Ishikawa (cell line): ENCODE results near the gene CRAMP1.

Experiments used
- CEBPB ChIP-seq: IDR thresholded peaks from 2 replicates; pipeline ENCODE4 v1.6.1; 2012
- CREB1 ChIP-seq: IDR thresholded peaks from 2 replicates; pipeline ENCODE4 v1.6.1; 2012; ENCODE audit warnings: low read depth
- EGR1 ChIP-seq: IDR thresholded peaks from 2 replicates; pipeline ENCODE4 v1.6.1; 2012
- EP300 ChIP-seq: IDR thresholded peaks from 2 replicates; pipeline ENCODE4 v1.6.1; 2012; ENCODE audit warnings: borderline replicate concordance
- FOXM1 ChIP-seq: IDR thresholded peaks from 2 replicates; pipeline ENCODE4 v1.6.1; 2012; ENCODE audit warnings: low read depth, borderline replicate concordance
- NFIC ChIP-seq: IDR thresholded peaks from 2 replicates; pipeline ENCODE4 v1.6.1; 2012
- RAD21 ChIP-seq: IDR thresholded peaks from 2 replicates; pipeline ENCODE4 v1.6.1; 2012; ENCODE audit warnings: low read depth
- TAF1 ChIP-seq: IDR thresholded peaks from 2 replicates; pipeline ENCODE4 v1.6.1; 2012; ENCODE audit warnings: low read depth, mild to moderate bottlenecking
- TCF12 ChIP-seq: IDR thresholded peaks from 2 replicates; pipeline ENCODE4 v1.6.1; 2012; ENCODE audit warnings: low read depth
- TEAD4 ChIP-seq: IDR thresholded peaks from 2 replicates; pipeline ENCODE4 v1.6.1; 2012
- YY1 ChIP-seq: IDR thresholded peaks from 2 replicates; pipeline ENCODE4 v1.6.1; 2012; ENCODE audit warnings: low read depth
- ZBTB7A ChIP-seq: IDR thresholded peaks from 2 replicates; pipeline ENCODE4 v1.6.1; 2012; ENCODE audit warnings: low read depth
- TF ChIP-seq, protein P1 (sequence below): IDR thresholded peaks from 2 replicates; pipeline ENCODE4 v1.6.1; 2012
- TF ChIP-seq, protein P2 (sequence below): IDR thresholded peaks from 2 replicates; pipeline ENCODE4 v1.6.1; 2012
- TF ChIP-seq, protein P3 (sequence below): IDR thresholded peaks from 2 replicates; pipeline ENCODE4 v1.6.1; 2012; ENCODE audit warnings: low read depth, mild to moderate bottlenecking

The CRAMP1 gene

GRCh38 chr16:1610071-1610898, 1.9 kb upstream of the CRAMP1 start:
- TF ChIP-seq CREB1 (no peak), YY1 (peak; percentile 69; the same call in 1 of the 2 replicates), ZBTB7A (peak; percentile 81), RAD21 (no peak), EGR1 (peak; percentile 72), EP300 (no peak), TEAD4 (peak; percentile 59), TAF1 (no peak; the same call in 1 of the 2 replicates)
- TF ChIP-seq, protein P1, sequence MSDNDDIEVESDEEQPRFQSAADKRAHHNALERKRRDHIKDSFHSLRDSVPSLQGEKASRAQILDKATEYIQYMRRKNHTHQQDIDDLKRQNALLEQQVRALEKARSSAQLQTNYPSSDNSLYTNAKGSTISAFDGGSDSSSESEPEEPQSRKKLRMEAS: peak; percentile 95
- TF ChIP-seq, protein P2, sequence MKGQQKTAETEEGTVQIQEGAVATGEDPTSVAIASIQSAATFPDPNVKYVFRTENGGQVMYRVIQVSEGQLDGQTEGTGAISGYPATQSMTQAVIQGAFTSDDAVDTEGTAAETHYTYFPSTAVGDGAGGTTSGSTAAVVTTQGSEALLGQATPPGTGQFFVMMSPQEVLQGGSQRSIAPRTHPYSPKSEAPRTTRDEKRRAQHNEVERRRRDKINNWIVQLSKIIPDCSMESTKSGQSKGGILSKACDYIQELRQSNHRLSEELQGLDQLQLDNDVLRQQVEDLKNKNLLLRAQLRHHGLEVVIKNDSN: peak; percentile 57; the same call in 1 of the 2 replicates

- TF ChIP-seq, protein P1: peak; percentile 86
- TF ChIP-seq, protein P2: no peak
Observed at GRCh38 chr16:1610899-1611632, 1.1 kb upstream of the CRAMP1 start.

GRCh38 chr16:1613211-1613622, 1.1 kb downstream of the CRAMP1 start:
- TF ChIP-seq EGR1: no peak
- TF ChIP-seq TEAD4: no peak
- no peak for TF ChIP-seq NFIC
- TF ChIP-seq, protein P3, sequence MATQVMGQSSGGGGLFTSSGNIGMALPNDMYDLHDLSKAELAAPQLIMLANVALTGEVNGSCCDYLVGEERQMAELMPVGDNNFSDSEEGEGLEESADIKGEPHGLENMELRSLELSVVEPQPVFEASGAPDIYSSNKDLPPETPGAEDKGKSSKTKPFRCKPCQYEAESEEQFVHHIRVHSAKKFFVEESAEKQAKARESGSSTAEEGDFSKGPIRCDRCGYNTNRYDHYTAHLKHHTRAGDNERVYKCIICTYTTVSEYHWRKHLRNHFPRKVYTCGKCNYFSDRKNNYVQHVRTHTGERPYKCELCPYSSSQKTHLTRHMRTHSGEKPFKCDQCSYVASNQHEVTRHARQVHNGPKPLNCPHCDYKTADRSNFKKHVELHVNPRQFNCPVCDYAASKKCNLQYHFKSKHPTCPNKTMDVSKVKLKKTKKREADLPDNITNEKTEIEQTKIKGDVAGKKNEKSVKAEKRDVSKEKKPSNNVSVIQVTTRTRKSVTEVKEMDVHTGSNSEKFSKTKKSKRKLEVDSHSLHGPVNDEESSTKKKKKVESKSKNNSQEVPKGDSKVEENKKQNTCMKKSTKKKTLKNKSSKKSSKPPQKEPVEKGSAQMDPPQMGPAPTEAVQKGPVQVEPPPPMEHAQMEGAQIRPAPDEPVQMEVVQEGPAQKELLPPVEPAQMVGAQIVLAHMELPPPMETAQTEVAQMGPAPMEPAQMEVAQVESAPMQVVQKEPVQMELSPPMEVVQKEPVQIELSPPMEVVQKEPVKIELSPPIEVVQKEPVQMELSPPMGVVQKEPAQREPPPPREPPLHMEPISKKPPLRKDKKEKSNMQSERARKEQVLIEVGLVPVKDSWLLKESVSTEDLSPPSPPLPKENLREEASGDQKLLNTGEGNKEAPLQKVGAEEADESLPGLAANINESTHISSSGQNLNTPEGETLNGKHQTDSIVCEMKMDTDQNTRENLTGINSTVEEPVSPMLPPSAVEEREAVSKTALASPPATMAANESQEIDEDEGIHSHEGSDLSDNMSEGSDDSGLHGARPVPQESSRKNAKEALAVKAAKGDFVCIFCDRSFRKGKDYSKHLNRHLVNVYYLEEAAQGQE: no peak
- no peak for TF ChIP-seq TCF12
- TF ChIP-seq FOXM1: no peak
- no peak for TF ChIP-seq TAF1
- TF ChIP-seq, protein P1: no peak
- TF ChIP-seq RAD21: no peak
- no peak for TF ChIP-seq YY1

DNA sequence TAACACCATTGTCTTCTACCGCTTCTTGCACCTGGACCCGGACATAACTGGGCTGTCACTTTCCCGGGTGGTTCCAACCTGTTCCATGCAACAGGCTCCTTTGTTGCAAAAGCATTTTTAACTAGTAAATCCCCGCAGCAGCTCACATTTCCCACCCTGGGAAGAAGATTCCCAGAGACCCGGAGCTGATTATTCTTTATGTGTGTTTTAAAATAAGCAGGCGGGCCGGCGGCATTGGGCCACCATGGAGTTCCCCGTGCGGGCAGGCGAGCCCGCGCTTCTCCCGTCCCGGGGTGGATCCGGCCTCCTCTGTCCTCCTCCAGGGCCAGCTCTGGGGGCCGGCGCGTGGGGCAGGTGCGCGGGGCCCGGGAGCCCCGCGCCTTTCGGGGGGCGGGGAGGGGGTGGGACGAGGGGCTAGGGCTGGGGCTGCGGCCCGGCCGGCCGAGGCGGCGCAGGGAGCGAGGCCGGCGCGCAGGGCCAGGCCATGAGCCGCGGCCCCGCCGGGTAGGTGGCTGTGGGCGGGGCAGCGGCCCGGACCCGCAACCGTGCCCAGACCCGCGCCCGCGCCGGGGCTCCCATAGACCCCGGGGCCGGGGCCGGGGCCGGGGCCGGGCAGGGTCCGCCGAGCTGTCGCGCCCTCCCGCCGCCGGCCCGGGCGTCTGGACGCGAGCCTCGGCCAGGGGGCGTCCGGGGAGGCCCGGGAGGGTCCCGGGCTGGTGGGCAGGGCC, 1.7 kb downstream of the CRAMP1 start:
- no peak for TF ChIP-seq TAF1
- TF ChIP-seq, protein P1: no peak
- no peak for TF ChIP-seq ZBTB7A
- TF ChIP-seq YY1: no peak
- TF ChIP-seq RAD21: no peak
- TF ChIP-seq, protein P2: no peak

DNA sequence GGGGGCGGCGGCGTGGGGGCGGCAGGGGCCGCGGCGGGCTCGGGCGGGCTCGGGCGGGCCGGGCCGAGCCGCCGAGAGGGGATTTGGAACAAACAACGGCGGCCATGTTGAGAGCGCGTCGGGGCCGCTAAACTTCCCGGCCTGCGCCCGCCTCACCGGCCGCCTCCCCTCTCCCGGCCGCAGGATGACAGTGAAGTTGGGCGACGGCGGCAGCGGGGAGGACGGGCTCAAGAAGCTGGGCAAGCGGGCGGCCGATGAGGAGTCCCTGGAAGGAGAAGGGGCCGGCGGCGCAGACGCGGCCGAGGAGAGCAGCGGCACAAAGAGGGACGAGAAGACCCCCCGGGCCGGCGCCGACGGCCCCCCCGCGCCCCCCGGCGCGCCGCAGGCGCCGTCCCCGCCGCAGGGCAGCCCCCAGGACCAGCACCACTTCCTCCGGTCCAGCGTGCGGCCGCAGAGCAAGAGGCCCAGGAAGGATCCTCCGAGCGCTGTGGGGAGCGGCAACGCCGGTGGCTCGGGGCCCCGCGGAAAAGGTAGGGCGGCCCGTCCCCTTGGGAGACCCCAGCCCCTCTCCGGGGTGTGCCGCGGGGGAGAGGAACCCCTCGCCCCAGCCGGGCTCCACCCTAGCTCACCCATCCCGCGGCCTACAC, 2.4 kb downstream of the CRAMP1 start:
- peak; percentile 80 for TF ChIP-seq YY1
- peak; percentile 38; the same call in 1 of the 2 replicates for TF ChIP-seq ZBTB7A
- TF ChIP-seq TAF1: no peak

- TF ChIP-seq TAF1: no peak
- TF ChIP-seq, protein P2: no peak
- no peak for TF ChIP-seq NFIC
- no peak for TF ChIP-seq CEBPB
- no peak for TF ChIP-seq TEAD4
- TF ChIP-seq TCF12: no peak
- no peak for TF ChIP-seq EP300
- TF ChIP-seq, protein P3: no peak
- no peak for TF ChIP-seq CREB1
Observed at GRCh38 chr16:1615761-1616160, 3.6 kb downstream of the CRAMP1 start.
